HEK293 (cell line): ENCODE data around the gene KCNJ5.

Experiments
- CTCF ChIP-seq: fragments of 450-650 bp; formaldehyde crosslinking; IDR thresholded peaks from 2 replicates; pipeline ENCODE4 v1.5.1; 2016; ENCODE audit warnings: missing biosample characterization, missing genetic modification characterization
- MYNN ChIP-seq: fragments of 450-650 bp; formaldehyde crosslinking; IDR thresholded peaks from 2 replicates; pipeline ENCODE4 v1.5.1; 2016; ENCODE audit warnings: missing biosample characterization, missing genetic modification characterization, borderline replicate concordance
- SP2 ChIP-seq: fragments of 450-650 bp; formaldehyde crosslinking; IDR thresholded peaks from 2 replicates; pipeline ENCODE4 v1.5.1; 2016; ENCODE audit warnings: missing biosample characterization, missing genetic modification characterization
- ZNF138 ChIP-seq: fragments of 450-650 bp; formaldehyde crosslinking; IDR thresholded peaks from 2 replicates; pipeline ENCODE4 v1.5.1; 2016; ENCODE audit warnings: missing biosample characterization, missing genetic modification characterization, borderline replicate concordance
- ZNF292 ChIP-seq: fragments of 450-650 bp; formaldehyde crosslinking; IDR thresholded peaks from 2 replicates; pipeline ENCODE4 v1.5.1; 2016; ENCODE audit warnings: low read depth, missing biosample characterization, missing genetic modification characterization, borderline replicate concordance
- ZNF426 ChIP-seq: fragments of 450-650 bp; formaldehyde crosslinking; IDR thresholded peaks from 2 replicates; pipeline ENCODE4 v1.5.1; 2017; ENCODE audit warnings: missing biosample characterization, missing genetic modification characterization, mild to moderate bottlenecking, inconsistent platforms, moderate library complexity
- ZNF518A ChIP-seq: fragments of 450-650 bp; formaldehyde crosslinking; conservative IDR thresholded peaks from 2 replicates; pipeline ENCODE4 v1.5.1; 2016; ENCODE audit warnings: low read depth, missing biosample characterization, missing genetic modification characterization
- ZNF624 ChIP-seq: fragments of 450-650 bp; formaldehyde crosslinking; IDR thresholded peaks from 2 replicates; pipeline ENCODE4 v1.5.1; 2017; ENCODE audit warnings: missing biosample characterization, missing genetic modification characterization

GRCh38 chr11:128913806-128914205 is 22.6 kb downstream of the KCNJ5 start:
- TF ChIP-seq ZNF292 (tag by site-specific recombination) (no peak), CTCF (tag by site-specific recombination) (no peak), ZNF518A (tag by site-specific recombination) (no peak), ZNF426 (tag by site-specific recombination) (no peak), SP2 (tag by site-specific recombination) (no peak), ZNF138 (tag by site-specific recombination) (no peak), ZNF624 (no peak), MYNN (tag by site-specific recombination) (no peak)
